Fibroblast of peridontal ligament (primary cell): ENCODE measurements around the gene DVL3.

Source experiments
- DNase-seq: peaks from one replicate; pipeline ENCODE4 v3.0.0-alpha.2; 2010; ENCODE audit errors: extremely low read depth

The DVL3 gene

DNA sequence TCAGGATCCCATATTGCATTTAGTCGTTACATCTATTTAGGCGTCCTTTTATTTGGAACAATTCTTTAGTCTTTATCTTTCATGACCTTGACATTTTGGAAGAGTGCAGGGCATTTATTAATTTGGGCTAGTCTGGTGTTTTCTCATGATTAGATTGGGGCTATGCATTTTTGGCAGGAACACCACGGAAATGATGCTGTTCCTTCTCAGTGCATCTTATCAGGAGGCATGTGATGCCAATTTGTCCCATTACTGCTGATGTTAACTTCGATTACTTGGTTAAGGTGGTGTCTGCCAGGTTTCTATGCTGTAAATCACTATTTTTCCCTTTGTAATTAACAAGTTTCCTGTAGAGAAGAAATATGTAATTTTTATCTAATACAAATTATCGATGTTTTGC lies 56.1 kb downstream of the DVL3 start:
- DNase-seq, result no peak

DNA sequence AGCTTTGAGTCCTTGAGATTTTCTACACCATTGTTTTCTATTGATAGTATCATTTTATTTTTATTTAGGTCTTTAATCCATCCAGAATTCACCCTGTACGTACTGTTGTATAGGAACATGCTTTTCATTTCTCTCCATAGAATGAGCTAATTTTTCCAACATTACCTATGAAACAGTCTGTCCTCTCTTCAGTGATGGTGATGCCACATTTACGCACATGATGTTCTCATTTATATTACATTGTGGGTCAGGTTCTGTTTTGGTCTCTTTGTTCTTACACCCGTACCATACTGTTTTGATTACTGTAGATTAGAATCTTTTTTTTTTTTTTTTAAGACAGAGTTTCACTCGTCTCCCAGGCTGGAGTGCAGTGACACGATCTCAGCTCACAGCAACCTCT lies 56.5 kb downstream of the DVL3 start:
- DNase-seq, result no peak

DNA sequence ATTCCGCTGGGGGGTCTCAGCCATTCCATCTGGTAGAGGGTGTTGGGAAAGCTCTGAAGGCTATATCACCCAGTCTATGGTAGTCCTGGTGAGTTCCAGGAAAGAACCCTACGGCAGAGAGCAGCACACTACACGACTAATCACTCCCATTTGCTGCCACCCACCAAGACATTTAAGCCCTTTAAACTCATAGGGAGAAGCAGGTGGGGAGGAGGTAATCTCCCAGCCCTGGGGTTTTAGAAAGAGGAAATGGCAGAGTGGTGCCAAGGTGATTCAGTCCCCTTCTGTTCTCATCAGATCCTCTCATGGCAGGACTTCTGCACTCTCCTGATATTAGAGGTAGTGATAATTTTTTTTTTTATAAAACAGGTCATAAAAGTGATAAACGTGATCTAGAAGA lies 63.6 kb downstream of the DVL3 start:
- no peak for DNase-seq

DNA sequence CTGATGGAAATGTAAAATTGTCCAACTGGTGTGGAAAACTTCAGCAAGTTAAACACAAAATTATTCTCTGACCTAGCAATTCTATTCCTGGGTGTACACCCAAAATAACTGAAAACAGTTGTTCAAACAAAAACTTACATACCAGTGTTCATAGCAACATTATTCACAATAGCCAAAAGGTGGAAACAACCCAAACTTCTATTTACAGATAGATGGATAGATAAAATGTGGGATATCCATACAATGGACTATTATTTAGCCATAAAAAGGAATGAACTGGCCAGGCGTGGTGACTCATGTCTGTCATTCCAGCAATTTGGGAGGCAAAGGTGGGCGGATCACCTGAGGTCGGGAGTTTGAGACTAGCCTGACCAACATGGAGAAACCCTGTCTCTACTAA lies 67.3 kb downstream of the DVL3 start:
- DNase-seq, result no peak
